HG03469 (cell line): Measurements from ENCODE around the gene CASD1.

Experiments used
- ATAC-seq: cut with Tn5 transposase; IDR thresholded peaks from one replicate; pipeline ENCODE4 v1.9.1; 2021; ENCODE audit warnings: mild to moderate bottlenecking, moderate library complexity, moderate number of reproducible peaks; ENCODE audit not compliant: unreplicated experiment

CASD1 gene

GRCh38 chr7:94509264-94509886, at the start of gene CASD1:
CASD1 (plus strand) TSS chr7:94509809; CDS start chr7:94510085, 276 bp downstream.
- ATAC-seq = peak; percentile 45

GRCh38 chr7:94466516-94466915, 43.1 kb upstream of the CASD1 start:
- ATAC-seq = no peak

- no peak for ATAC-seq
Measured at GRCh38 chr7:94471604-94472003, 38.0 kb upstream of the CASD1 start.

- peak; percentile 54 for ATAC-seq
Measured at GRCh38 chr7:94472608-94473007, 37.0 kb upstream of the CASD1 start.

GRCh38 chr7:94476251-94476840, 33.3 kb upstream of the CASD1 start:
- no peak for ATAC-seq

- no peak for ATAC-seq
Measured at GRCh38 chr7:94477878-94478277, 31.7 kb upstream of the CASD1 start.

- no peak for ATAC-seq
Measured at GRCh38 chr7:94478648-94479214, 30.9 kb upstream of the CASD1 start.

GRCh38 chr7:94481279-94481678, 28.3 kb upstream of the CASD1 start:
- no peak for ATAC-seq

- ATAC-seq = no peak
Measured at GRCh38 chr7:94482796-94483195, 26.8 kb upstream of the CASD1 start.

GRCh38 chr7:94483843-94484242, 25.8 kb upstream of the CASD1 start:
- ATAC-seq = no peak

GRCh38 chr7:94486216-94486615, 23.4 kb upstream of the CASD1 start:
- no peak for ATAC-seq

GRCh38 chr7:94491410-94491809, 18.2 kb upstream of the CASD1 start:
- no peak for ATAC-seq

- peak; percentile 99 for ATAC-seq
Measured at GRCh38 chr7:94492601-94493000, 17.0 kb upstream of the CASD1 start.

- no peak for ATAC-seq
Measured at GRCh38 chr7:94497874-94498670, 11.5 kb upstream of the CASD1 start.

GRCh38 chr7:94498918-94499317, 10.7 kb upstream of the CASD1 start:
- no peak for ATAC-seq

- ATAC-seq = no peak
Measured at GRCh38 chr7:94507462-94507861, 2.1 kb upstream of the CASD1 start.

- ATAC-seq = no peak
Measured at GRCh38 chr7:94507962-94508361, 1.6 kb upstream of the CASD1 start.

- ATAC-seq = peak; percentile 66
Measured at GRCh38 chr7:94509887-94510581, 425 bp downstream of the CASD1 start.

- peak; percentile 5 for ATAC-seq
Measured at GRCh38 chr7:94510582-94511496, 1.2 kb downstream of the CASD1 start.

- ATAC-seq = no peak
Measured at GRCh38 chr7:94511718-94512117, 2.1 kb downstream of the CASD1 start.
